ENCODE results near the gene LGALSL.

The LGALSL gene

DNA sequence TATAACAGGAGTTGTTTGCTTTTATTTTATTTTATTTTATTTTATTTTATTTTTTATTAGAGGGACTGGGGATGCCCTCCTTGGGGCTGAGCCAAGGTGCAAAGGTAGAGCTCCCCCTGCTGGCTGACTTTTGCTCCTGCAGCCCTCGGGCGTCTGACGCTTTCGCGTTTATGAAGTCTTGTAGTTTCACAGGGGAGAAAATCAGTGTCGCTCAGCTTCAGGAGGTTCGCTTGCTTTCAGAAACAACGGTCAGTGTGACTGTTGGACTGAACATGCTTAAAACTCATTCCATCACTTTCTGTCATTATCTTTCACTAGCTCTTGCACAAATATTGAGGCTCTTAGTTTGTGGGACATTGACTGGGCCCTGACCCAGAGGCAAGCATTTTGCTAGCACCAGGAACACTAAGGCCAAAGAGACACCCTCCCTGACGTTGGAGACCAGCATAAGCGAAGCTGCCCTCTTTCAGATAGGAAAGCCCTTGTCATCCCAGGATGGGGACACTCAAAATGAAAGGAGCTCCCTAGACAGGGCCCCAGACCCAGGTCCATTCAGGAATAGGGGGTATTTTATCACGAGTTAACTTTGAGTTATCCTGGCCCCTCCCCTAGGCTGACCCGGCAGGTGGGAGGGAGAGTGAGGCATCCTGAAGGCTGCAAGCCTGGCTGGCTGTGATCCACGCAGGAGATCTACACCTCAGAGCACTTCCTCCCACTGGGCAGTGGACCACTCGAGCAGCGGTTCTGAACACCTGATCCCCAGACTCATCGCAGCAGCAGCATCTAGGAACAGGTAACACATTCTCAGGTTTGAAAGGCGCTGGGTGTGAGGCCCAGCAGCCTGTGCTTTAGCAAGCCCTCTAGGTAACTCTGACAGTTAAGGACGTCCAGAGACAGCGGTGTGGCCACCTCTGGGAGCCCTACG, 34.4 kb downstream of the LGALSL start:
- Histone ChIP-seq H3K36me3 (ENCODE audit: control insufficient read depth, low read depth, low read length) (no peaks in the 10 kb centered on the region), H3K4me3 (ENCODE audit: low read length) (no peak overlapping the region), H3K4me1 (ENCODE audit: control insufficient read depth, low read depth, low read length) (peaks cover 16% of the 10 kb centered on the region), H3K9me3 (ENCODE audit: control insufficient read depth, low read depth, low read length) (no peaks in the 10 kb centered on the region), H3K9ac (ENCODE audit: low read length) (no peak overlapping the region), H3K27me3 (ENCODE audit: control insufficient read depth, insufficient read depth, low read length) (no peaks in the 10 kb centered on the region), H3K27ac (ENCODE audit: low read length) (no peak overlapping the region)

DNA sequence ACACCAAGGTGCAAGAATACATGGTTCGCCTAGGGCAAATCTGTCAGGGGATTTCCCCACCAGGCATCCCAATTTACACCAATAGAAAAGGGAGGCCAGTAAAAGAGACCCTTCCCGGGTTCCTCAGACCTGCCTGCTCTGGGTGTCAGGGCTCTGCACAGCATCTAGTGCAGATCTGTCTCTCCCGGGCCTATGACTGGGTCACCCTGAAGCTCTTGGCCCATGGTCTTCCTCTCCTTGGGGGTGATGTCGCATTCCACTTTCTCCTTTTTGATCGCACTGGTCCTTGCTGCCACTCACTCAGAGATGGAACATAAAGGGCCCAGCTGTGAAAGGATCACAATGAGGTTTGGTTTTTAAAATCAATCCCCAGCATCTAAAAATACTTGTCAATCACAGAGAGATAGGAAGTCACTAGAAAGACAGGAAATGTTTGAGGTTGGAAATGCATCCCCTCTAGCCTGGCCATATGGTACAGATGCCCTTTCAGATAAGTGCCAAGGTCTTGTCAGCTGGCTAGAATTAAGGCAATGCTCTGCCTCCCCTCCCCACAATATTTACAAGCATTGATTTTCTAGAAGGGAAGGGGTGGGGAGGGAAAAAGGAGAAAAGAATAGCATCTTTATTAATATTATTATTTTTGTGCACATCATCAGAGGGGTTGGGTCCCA, 35.3 kb downstream of the LGALSL start:
- no peaks in the 10 kb centered on the region for H3K27me3 ChIP-seq (ENCODE audit: control insufficient read depth, insufficient read depth, low read length)

GRCh38 chr2:64491426-64491825, 37.5 kb downstream of the LGALSL start:
- Histone ChIP-seq H3K9ac (ENCODE audit: low read length) (no peak overlapping the region), H3K9me3 (ENCODE audit: control insufficient read depth, low read depth, low read length) (no peaks in the 10 kb centered on the region), H3K36me3 (ENCODE audit: control insufficient read depth, low read depth, low read length) (no peaks in the 10 kb centered on the region), H3K4me1 (ENCODE audit: control insufficient read depth, low read depth, low read length) (peaks cover 16% of the 10 kb centered on the region), H3K4me3 (ENCODE audit: low read length) (no peak overlapping the region), H3K27me3 (ENCODE audit: control insufficient read depth, insufficient read depth, low read length) (no peaks in the 10 kb centered on the region), H3K27ac (ENCODE audit: low read length) (no peak overlapping the region)

More for the DNA sequence above, 35.3 kb downstream of the LGALSL start:
- no peak overlapping the region for H3K4me3 ChIP-seq (ENCODE audit: low read length)
- no peaks in the 10 kb centered on the region for H3K9me3 ChIP-seq (ENCODE audit: control insufficient read depth, low read depth, low read length)
- no peak overlapping the region for H3K9ac ChIP-seq (ENCODE audit: low read length)
- peaks cover 16% of the 10 kb centered on the region for H3K4me1 ChIP-seq (ENCODE audit: control insufficient read depth, low read depth, low read length)
- H3K36me3 ChIP-seq (ENCODE audit: control insufficient read depth, low read depth, low read length) = no peaks in the 10 kb centered on the region
- H3K27ac ChIP-seq (ENCODE audit: low read length) = no peak overlapping the region

GRCh38 chr2:64492272-64492671, 38.3 kb downstream of the LGALSL start:
- Histone ChIP-seq H3K36me3 (ENCODE audit: control insufficient read depth, low read depth, low read length) (no peaks in the 10 kb centered on the region), H3K9ac (ENCODE audit: low read length) (no peak overlapping the region), H3K4me3 (ENCODE audit: low read length) (no peak overlapping the region), H3K27me3 (ENCODE audit: control insufficient read depth, insufficient read depth, low read length) (no peaks in the 10 kb centered on the region), H3K27ac (ENCODE audit: low read length) (no peak overlapping the region), H3K9me3 (ENCODE audit: control insufficient read depth, low read depth, low read length) (no peaks in the 10 kb centered on the region), H3K4me1 (ENCODE audit: control insufficient read depth, low read depth, low read length) (peaks cover 16% of the 10 kb centered on the region)

DNA sequence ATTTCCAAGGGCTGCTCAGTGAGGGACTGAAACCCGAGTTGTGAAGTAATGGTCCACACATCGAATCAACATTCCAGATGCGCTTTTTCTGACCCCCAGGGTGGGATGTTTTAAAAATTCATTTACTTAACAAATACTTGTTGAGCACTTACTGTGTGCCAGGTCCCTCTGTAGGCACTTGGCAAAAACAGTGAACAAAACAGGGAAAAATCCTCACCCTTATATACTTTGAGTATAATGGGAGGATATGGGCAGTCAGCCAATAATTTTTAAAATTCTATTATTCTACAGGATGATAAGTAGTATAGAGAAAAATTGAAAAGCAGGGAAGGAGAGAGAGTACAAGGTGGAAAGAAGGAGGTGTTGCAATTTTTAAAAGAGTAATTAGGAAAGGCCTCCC, 38.9 kb downstream of the LGALSL start:
- Histone ChIP-seq H3K36me3 (ENCODE audit: control insufficient read depth, low read depth, low read length) (no peaks in the 10 kb centered on the region), H3K4me1 (ENCODE audit: control insufficient read depth, low read depth, low read length) (peaks cover 16% of the 10 kb centered on the region), H3K27me3 (ENCODE audit: control insufficient read depth, insufficient read depth, low read length) (no peaks in the 10 kb centered on the region), H3K9me3 (ENCODE audit: control insufficient read depth, low read depth, low read length) (no peaks in the 10 kb centered on the region), H3K27ac (ENCODE audit: low read length) (no peak overlapping the region), H3K4me3 (ENCODE audit: low read length) (no peak overlapping the region), H3K9ac (ENCODE audit: low read length) (no peak overlapping the region)

DNA sequence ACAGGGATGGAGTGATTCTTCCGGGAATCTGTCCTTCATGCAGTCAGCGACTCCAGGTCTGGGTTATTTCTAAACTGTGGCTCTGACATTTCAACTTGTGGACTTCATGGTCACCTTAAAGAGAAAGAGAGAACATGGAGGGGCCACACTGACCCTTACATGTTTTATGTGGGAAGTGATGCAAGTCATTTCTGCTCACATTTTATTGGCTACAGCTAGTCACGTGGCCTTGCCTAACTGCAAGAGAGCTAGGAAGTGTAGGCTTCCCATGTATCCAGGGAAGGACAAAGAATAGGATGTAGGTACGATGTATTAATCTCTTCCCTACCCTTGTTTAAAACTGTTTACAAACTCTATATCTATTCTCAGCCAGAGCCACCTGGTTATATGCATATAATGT, 39.8 kb downstream of the LGALSL start:
- H3K4me3 ChIP-seq (ENCODE audit: low read length) = no peak overlapping the region
- H3K27me3 ChIP-seq (ENCODE audit: control insufficient read depth, insufficient read depth, low read length) = no peaks in the 10 kb centered on the region
- H3K9me3 ChIP-seq (ENCODE audit: control insufficient read depth, low read depth, low read length) = no peaks in the 10 kb centered on the region
- H3K36me3 ChIP-seq (ENCODE audit: control insufficient read depth, low read depth, low read length) = no peaks in the 10 kb centered on the region
- H3K27ac ChIP-seq (ENCODE audit: low read length) = no peak overlapping the region
- no peak overlapping the region for H3K9ac ChIP-seq (ENCODE audit: low read length)
- peaks cover 11% of the 10 kb centered on the region for H3K4me1 ChIP-seq (ENCODE audit: control insufficient read depth, low read depth, low read length)

DNA sequence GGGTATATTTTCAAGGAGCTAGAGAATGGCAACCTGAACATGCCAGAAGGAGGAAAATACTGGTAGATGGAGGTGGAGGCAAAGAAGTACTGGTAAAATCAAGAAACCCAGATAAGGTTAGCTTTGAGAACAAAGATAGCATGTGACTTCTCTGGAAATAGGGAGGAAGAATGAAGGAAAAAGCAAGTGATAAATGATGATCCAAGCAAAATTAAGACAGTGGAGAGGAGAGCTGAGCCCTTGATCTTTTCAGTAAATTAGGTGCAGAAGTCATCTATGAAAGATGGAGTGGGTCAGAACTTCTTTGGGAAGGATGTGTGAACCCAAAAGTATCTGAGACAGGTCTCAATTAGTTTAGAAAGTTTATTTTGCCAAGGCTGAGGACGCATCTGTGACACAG, 44.5 kb downstream of the LGALSL start:
- no peak overlapping the region for H3K9ac ChIP-seq (ENCODE audit: low read length)
- no peak overlapping the region for H3K27ac ChIP-seq (ENCODE audit: low read length)
- H3K9me3 ChIP-seq (ENCODE audit: control insufficient read depth, low read depth, low read length) = no peaks in the 10 kb centered on the region
- H3K4me1 ChIP-seq (ENCODE audit: control insufficient read depth, low read depth, low read length) = peaks cover 3% of the 10 kb centered on the region
- no peaks in the 10 kb centered on the region for H3K36me3 ChIP-seq (ENCODE audit: control insufficient read depth, low read depth, low read length)
- H3K4me3 ChIP-seq (ENCODE audit: low read length) = no peak overlapping the region
- H3K27me3 ChIP-seq (ENCODE audit: control insufficient read depth, insufficient read depth, low read length) = no peaks in the 10 kb centered on the region

GRCh38 chr2:64500549-64500948, 46.6 kb downstream of the LGALSL start:
- H3K36me3 ChIP-seq (ENCODE audit: control insufficient read depth, low read depth, low read length) = no peaks in the 10 kb centered on the region
- no peak overlapping the region for H3K27ac ChIP-seq (ENCODE audit: low read length)
- no peaks in the 10 kb centered on the region for H3K9me3 ChIP-seq (ENCODE audit: control insufficient read depth, low read depth, low read length)
- no peaks in the 10 kb centered on the region for H3K27me3 ChIP-seq (ENCODE audit: control insufficient read depth, insufficient read depth, low read length)
- H3K4me1 ChIP-seq (ENCODE audit: control insufficient read depth, low read depth, low read length) = peaks cover 3% of the 10 kb centered on the region
- H3K4me3 ChIP-seq (ENCODE audit: low read length) = no peak overlapping the region
- H3K9ac ChIP-seq (ENCODE audit: low read length) = no peak overlapping the region

DNA sequence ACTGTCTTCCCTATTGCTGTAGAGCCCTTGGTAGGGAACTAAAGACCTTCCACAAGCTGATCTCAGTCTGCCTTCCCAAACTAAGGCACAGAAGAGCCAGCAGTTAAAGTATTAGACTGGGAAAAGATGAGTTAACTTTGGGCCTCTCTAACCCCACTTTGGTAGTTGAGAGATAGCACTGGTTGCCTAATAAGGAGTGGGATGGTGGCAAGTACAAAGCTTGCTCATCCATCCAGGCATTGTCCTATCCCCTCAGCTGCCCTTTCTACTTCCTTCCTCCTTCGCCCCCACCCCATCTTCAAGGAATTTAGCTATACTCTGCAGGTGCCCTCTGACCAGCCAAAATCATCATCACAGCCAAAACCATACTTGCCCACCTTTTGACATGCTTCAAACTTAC, 48.0 kb downstream of the LGALSL start:
- H3K27ac ChIP-seq (ENCODE audit: low read length) = no peak overlapping the region
- peaks cover 3% of the 10 kb centered on the region for H3K4me1 ChIP-seq (ENCODE audit: control insufficient read depth, low read depth, low read length)
- H3K27me3 ChIP-seq (ENCODE audit: control insufficient read depth, insufficient read depth, low read length) = no peaks in the 10 kb centered on the region
- no peak overlapping the region for H3K4me3 ChIP-seq (ENCODE audit: low read length)
- no peak overlapping the region for H3K9ac ChIP-seq (ENCODE audit: low read length)
- H3K36me3 ChIP-seq (ENCODE audit: control insufficient read depth, low read depth, low read length) = no peaks in the 10 kb centered on the region
- H3K9me3 ChIP-seq (ENCODE audit: control insufficient read depth, low read depth, low read length) = no peaks in the 10 kb centered on the region

- Histone ChIP-seq H3K4me3 (ENCODE audit: low read length) (no peak overlapping the region), H3K36me3 (ENCODE audit: control insufficient read depth, low read depth, low read length) (no peaks in the 10 kb centered on the region), H3K27me3 (ENCODE audit: control insufficient read depth, insufficient read depth, low read length) (no peaks in the 10 kb centered on the region), H3K9ac (ENCODE audit: low read length) (no peak overlapping the region), H3K4me1 (ENCODE audit: control insufficient read depth, low read depth, low read length) (peaks cover 3% of the 10 kb centered on the region), H3K9me3 (ENCODE audit: control insufficient read depth, low read depth, low read length) (no peaks in the 10 kb centered on the region), H3K27ac (ENCODE audit: low read length) (no peak overlapping the region)
Measured at GRCh38 chr2:64502860-64503259, 48.9 kb downstream of the LGALSL start.

GRCh38 chr2:64504774-64505720, 51.1 kb downstream of the LGALSL start:
- Histone ChIP-seq H3K4me1 (ENCODE audit: control insufficient read depth, low read depth, low read length) (no peaks in the 10 kb centered on the region), H3K9me3 (ENCODE audit: control insufficient read depth, low read depth, low read length) (no peaks in the 10 kb centered on the region), H3K9ac (ENCODE audit: low read length) (no peak overlapping the region), H3K27me3 (ENCODE audit: control insufficient read depth, insufficient read depth, low read length) (no peaks in the 10 kb centered on the region), H3K4me3 (ENCODE audit: low read length) (no peak overlapping the region), H3K36me3 (ENCODE audit: control insufficient read depth, low read depth, low read length) (no peaks in the 10 kb centered on the region), H3K27ac (ENCODE audit: low read length) (no peak overlapping the region)

Measured in iPS-18a (cell line).